Naive thymus-derived CD4-positive, alpha-beta T cell (primary cell): ENCODE measurements around the gene SPRR1B. TPM values are rescaled to one million over a fixed set of nuclear protein-coding genes. Genes with fewer than 3 reads are reported as not detected.
"Not testable (repeated sequence)": the region's sequence is repeated elsewhere in the genome, so short reads cannot be mapped to it uniquely, and the experiment has no call there.

ENCODE experiments used
- ATAC-seq: fragments of 150-1000 bp; cut with Tn5 transposase; 2 replicates; pipeline ENCODE4 v1.10.0; 2021; ENCODE audit warnings: mild to moderate bottlenecking, moderate library complexity
- CTCF ChIA-PET: fragments of 350-600 bp; sonication (Branson Sonifier 250); formaldehyde crosslinking; loops from one replicate; lab custom pipeline; 2021; ENCODE audit warnings: antibody characterized with exemption; lab: Charles Lee
- POLR2A ChIA-PET: fragments of 350-600 bp; sonication (Branson Sonifier 250); formaldehyde crosslinking; loops from one replicate; lab custom pipeline; 2021; ENCODE audit warnings: antibody characterized with exemption, inconsistent platforms; lab: Charles Lee
- DNase-seq, 9 donors: peaks; one replicate each; pipeline versions ENCODE4 v3.0.0 to v3.0.0-alpha.2; 2020 to 2022; ENCODE audit warnings: mixed read lengths in 1 of 9
- H3K27ac ChIP-seq: one replicate; pipeline ENCODE4 v1.7.0; 2013; ENCODE audit warnings: mild to moderate bottlenecking, low read depth, low read length, moderate library complexity
- H3K27me3 ChIP-seq, 2 donors: one replicate each; pipeline ENCODE4 v1.7.0; 2013; ENCODE audit warnings: low read length in 2 of 2, mild to moderate bottlenecking in 2 of 2, moderate library complexity in 2 of 2; ENCODE audit not compliant: control insufficient read depth in 2 of 2, insufficient read depth in 2 of 2
- H3K36me3 ChIP-seq, 3 experiments: 1 replicate in 2 of 3; 2 replicates in 1 of 3; pipeline ENCODE4 v1.7.0; 2013; ENCODE audit warnings: low read length in 3 of 3, mild to moderate bottlenecking in 3 of 3, moderate library complexity in 1 of 3; ENCODE audit not compliant: insufficient read depth in 3 of 3, control insufficient read depth in 2 of 3
- H3K4me1 ChIP-seq, 2 donors: one replicate each; pipeline ENCODE4 v1.7.0; 2013; ENCODE audit warnings: low read length in 2 of 2, mild to moderate bottlenecking in 2 of 2, moderate library complexity in 1 of 2; ENCODE audit not compliant: control insufficient read depth in 2 of 2, insufficient read depth in 2 of 2
- H3K4me3 ChIP-seq: 2 replicates; pipeline ENCODE4 v1.7.0; 2013; ENCODE audit warnings: mild to moderate bottlenecking, low read length
- H3K9me3 ChIP-seq, 3 experiments: 1 replicate in 2 of 3; 2 replicates in 1 of 3; pipeline ENCODE4 v1.7.0; 2013; ENCODE audit warnings: low read length in 3 of 3; ENCODE audit not compliant: control insufficient read depth in 2 of 3
- H3K27ac Mint-ChIP-seq, 9 donors: one replicate each; pipeline ENCODE4 v1.8.0; 2020 to 2022; ENCODE audit warnings: mixed read lengths in 9 of 9, mild to moderate bottlenecking in 8 of 9, moderate library complexity in 5 of 9, inconsistent platforms in 2 of 9
- H3K27me3 Mint-ChIP-seq, 5 donors: one replicate each; pipeline ENCODE4 v1.8.0; 2021 to 2022; ENCODE audit warnings: mixed read lengths in 5 of 5, mild to moderate bottlenecking in 1 of 5
- H3K36me3 Mint-ChIP-seq, 5 donors: one replicate each; pipeline ENCODE4 v1.8.0; 2020 to 2022; ENCODE audit warnings: mixed read lengths in 5 of 5, mild to moderate bottlenecking in 3 of 5, inconsistent platforms in 1 of 5
- H3K4me1 Mint-ChIP-seq, 7 donors: one replicate each; pipeline ENCODE4 v1.8.0; 2020 to 2022; ENCODE audit warnings: mixed read lengths in 7 of 7, mild to moderate bottlenecking in 3 of 7, inconsistent platforms in 1 of 7
- H3K4me3 Mint-ChIP-seq, 10 donors: one replicate each; pipeline ENCODE4 v1.8.0; 2020 to 2022; ENCODE audit warnings: mild to moderate bottlenecking in 10 of 10, mixed read lengths in 10 of 10, moderate library complexity in 6 of 10, inconsistent platforms in 2 of 10
- H3K9me3 Mint-ChIP-seq, 11 donors: one replicate each; pipeline ENCODE4 v1.8.0; 2020 to 2022; ENCODE audit warnings: mixed read lengths in 11 of 11, mild to moderate bottlenecking in 4 of 11, inconsistent platforms in 1 of 11, moderate library complexity in 1 of 11
- intact Hi-C, 2 donors: fragments of 100-400 bp; cut with micrococcal nuclease; formaldehyde crosslinking; loops; one replicate each; pipeline ENCODE4 v1.15.1; 2023
- polyA plus RNA-seq, 2 donors: library from polyadenylated mRNA; unstranded; fragments of 300-500 nt; fragmentation: Illumina TruSeq; gene quantifications; one replicate each; pipeline ENCODE4 v1.2.3, GENCODE V29; 2021
- total RNA-seq, 6 experiments: library from RNA in 5 of 6; stranded (reverse) in 5 of 6; gene quantifications; 1 replicate in 5 of 6; 2 replicates in 1 of 6; pipeline ENCODE4 v1.2.3 and lab custom pipeline; 2021 to 2026

The SPRR1B gene
- total and polyA plus RNA-seq, 7 experiments from 2014 or later: not detected

DNA sequence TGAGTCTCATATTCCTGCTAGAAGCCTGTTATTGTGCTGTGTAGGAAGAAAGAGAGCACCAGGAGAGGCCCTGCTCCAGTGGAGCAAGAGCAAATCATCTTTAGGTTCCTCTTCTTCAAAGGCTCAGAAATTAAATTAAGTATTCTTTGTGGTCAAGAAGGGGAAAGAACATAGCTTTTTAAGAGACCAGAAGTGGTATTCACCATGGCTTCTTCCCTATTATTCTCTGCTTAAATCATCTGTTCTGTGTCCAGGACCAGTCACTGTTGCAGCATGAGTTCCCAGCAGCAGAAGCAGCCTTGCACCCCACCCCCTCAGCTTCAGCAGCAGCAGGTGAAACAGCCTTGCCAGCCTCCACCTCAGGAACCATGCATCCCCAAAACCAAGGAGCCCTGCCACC is 1.1 kb downstream of the SPRR1B start:
- no peaks in the 10 kb centered on the region for H3K36me3 ChIP-seq
- no peaks in the 10 kb centered on the region for H3K4me1 ChIP-seq
- Mint-ChIP-seq H3K4me3 (no peak overlapping the region), H3K4me1 (no peaks in the 10 kb centered on the region), H3K9me3 (peaks cover 0 to 10% (median 1%) of the 10 kb centered on the region in 11 donors), H3K27ac (no peak overlapping the region), H3K27me3 (peaks cover 2 to 32% (median 22%) of the 10 kb centered on the region in 5 donors), H3K36me3 (no peaks in the 10 kb centered on the region)
- ChIA-PET CTCF (no interaction called here), POLR2A (no interaction called here)
- DNase-seq (no peak), ATAC-seq (no peak)
- H3K4me3 ChIP-seq: no peak overlapping the region
- intact Hi-C loops: no loop called here
- no peaks in the 10 kb centered on the region for H3K9me3 ChIP-seq
- H3K27ac ChIP-seq: no peak overlapping the region
- no peaks in the 10 kb centered on the region for H3K27me3 ChIP-seq

DNA sequence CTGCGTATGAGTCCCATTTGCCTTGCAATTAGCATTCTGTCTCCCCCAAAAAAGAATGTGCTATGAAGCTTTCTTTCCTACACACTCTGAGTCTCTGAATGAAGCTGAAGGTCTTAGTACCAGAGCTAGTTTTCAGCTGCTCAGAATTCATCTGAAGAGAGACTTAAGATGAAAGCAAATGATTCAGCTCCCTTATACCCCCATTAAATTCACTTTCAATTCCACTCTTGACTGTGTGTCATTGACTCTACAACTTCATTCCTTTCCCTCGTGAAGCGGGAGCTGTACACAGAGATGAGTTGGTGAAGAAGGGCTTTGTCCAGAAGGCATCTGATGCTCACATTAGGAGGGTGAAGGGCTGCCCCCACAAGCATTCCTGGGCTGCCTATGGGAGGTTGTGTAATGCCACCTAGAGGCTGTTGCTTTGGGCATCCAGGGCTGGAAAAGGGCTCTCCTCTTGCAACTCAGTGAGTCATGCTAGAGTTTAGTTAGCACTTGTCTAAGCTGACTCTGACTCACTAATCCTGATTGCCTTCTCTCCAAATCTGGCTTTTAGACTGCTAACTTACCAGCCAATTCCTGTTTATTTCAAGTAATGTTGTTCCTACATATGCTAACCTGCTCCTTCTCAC is 1.8 kb downstream of the SPRR1B start:
- no peaks in the 10 kb centered on the region for H3K9me3 ChIP-seq
- H3K4me1 Mint-ChIP-seq: no peaks in the 10 kb centered on the region
- POLR2A ChIA-PET: no interaction called here
- no peak overlapping the region for H3K4me3 ChIP-seq
- no peak overlapping the region for H3K27ac ChIP-seq
- no peak for DNase-seq
- no peaks in the 10 kb centered on the region for H3K36me3 Mint-ChIP-seq
- H3K27me3 Mint-ChIP-seq: peaks cover 2 to 35% (median 29%) of the 10 kb centered on the region in 5 donors
- no peak overlapping the region for H3K4me3 Mint-ChIP-seq
- CTCF ChIA-PET: no interaction called here
- intact Hi-C loops: no loop called here
- H3K36me3 ChIP-seq: no peaks in the 10 kb centered on the region
- no peaks in the 10 kb centered on the region for H3K27me3 ChIP-seq
- H3K27ac Mint-ChIP-seq: peak overlapping the region in 1 of 9 donors; percentile 17
- peaks cover 0 to 10% (median 1%) of the 10 kb centered on the region in 11 donors for H3K9me3 Mint-ChIP-seq
- no peaks in the 10 kb centered on the region for H3K4me1 ChIP-seq
- no peak for ATAC-seq

DNA sequence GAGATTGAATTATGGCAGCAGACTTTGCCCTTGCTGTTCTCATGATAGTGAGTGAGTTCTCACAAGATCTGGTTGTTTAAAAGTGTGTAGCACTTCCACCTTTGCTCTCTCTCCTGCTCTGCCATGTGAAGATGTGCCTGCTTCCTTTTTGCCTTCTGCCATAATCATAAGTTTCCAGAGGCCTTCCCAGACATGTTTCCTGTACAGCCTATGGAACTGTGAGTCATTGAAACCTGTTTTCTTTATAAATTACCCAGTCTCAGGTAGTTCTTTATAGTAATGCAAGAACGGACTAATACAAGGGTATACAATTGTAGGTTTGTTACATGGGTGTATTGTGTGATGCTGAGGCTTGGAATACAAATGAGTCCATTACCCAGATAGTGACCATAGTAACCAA is 4.2 kb downstream of the SPRR1B start:
- Mint-ChIP-seq H3K27ac (no peak overlapping the region), H3K4me1 (no peaks in the 10 kb centered on the region), H3K9me3 (peaks cover 0 to 4% (median 0%) of the 10 kb centered on the region in 11 donors), H3K27me3 (peaks cover 7 to 40% (median 38%) of the 10 kb centered on the region in 5 donors), H3K4me3 (no peak overlapping the region), H3K36me3 (no peaks in the 10 kb centered on the region)
- H3K4me1 ChIP-seq: no peaks in the 10 kb centered on the region
- H3K4me3 ChIP-seq: no peak overlapping the region
- POLR2A ChIA-PET: no interaction called here
- H3K9me3 ChIP-seq: no peaks in the 10 kb centered on the region
- CTCF ChIA-PET: no interaction called here
- H3K27me3 ChIP-seq: no peaks in the 10 kb centered on the region
- no peak for ATAC-seq
- intact Hi-C loops: no loop called here
- no peak for DNase-seq
- no peaks in the 10 kb centered on the region for H3K36me3 ChIP-seq
- H3K27ac ChIP-seq: no peak overlapping the region

DNA sequence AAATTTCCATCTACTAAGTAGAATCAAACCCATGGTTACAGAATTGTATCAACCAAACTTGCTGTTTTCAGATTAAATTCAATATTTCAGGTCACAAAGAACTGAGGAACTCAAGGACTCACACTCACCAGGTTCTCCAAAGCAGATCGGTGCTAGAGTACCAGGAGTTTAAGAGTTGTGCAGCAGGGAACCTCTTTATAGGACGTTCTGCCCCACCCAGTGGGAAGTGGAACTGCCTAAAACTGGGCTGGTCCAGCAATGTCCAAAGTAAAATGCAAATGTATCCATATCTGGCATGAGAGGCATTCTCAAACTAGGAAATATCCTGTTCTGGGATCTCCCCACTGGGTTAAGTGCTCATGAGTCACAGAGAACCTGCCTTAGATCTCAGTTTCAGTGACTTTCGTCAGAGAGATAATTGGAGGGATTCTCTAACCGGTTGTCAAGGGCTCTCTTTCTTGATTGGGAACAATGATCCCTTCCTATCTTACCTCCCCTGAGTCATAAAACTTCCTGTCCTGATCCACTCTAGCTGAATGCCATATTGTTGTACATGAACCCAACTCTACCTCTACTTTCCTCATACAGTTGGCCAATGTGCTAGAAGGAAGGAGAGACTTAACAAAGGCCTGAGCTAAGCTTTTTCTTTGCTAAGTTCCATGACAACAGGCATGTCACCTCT is 10.1 kb downstream of the SPRR1B start, which contains the start of gene SPRR2D:
TSS of gene SPRR2D (minus strand) at position 171 of the 682 bp plus-strand sequence. CDS start 774 bp downstream, outside the sequence.
- ATAC-seq (no peak), DNase-seq (no peak)
- H3K27ac Mint-ChIP-seq: no peak within 1 kb of the TSS
- intact Hi-C loops: no loop called here
- no peak within 1 kb of the TSS for H3K27ac ChIP-seq
- ChIA-PET CTCF (no interaction called here), POLR2A (no interaction called here)
- peaks cover 24 to 61% (median 51%) of the 10 kb centered on the region in 5 donors for H3K27me3 Mint-ChIP-seq
- no peaks in the 10 kb centered on the region for H3K4me1 ChIP-seq
- H3K9me3 ChIP-seq: no peaks in the 10 kb centered on the region
- peaks cover 0 to 4% (median 0%) of the 10 kb centered on the region in 11 donors for H3K9me3 Mint-ChIP-seq
- no peak within 1 kb of the TSS for H3K4me3 ChIP-seq
- H3K4me1 Mint-ChIP-seq: no peaks in the 10 kb centered on the region
- H3K4me3 Mint-ChIP-seq: no peak within 1 kb of the TSS
- no peaks in the 10 kb centered on the region for H3K36me3 ChIP-seq
- no peaks in the 10 kb centered on the region for H3K36me3 Mint-ChIP-seq
- H3K27me3 ChIP-seq: no peaks in the 10 kb centered on the region

DNA sequence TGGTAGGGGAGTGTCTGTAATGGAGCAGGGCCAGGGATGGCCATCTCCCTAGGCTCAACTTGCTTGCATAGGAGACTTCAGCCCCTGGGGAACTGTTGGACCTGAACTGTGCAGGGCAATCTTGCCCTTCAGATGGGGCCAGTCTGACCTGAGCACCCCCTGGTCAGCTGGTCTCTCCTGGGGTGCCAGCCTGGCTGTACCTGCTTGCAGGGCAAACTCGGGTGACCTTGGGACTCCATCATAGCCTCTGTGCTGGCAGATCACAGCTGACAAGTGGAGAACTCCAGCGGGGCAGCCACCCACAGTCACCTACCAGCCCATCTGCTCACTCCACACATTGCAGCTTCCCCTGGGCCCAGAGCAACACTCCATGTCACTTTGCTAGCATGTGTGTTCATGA is 18.2 kb downstream of the SPRR1B start:
- DNase-seq (no peak), ATAC-seq (no peak)
- CTCF ChIA-PET: no interaction called here
- H3K4me1 Mint-ChIP-seq: no peaks in the 10 kb centered on the region
- H3K27me3 Mint-ChIP-seq: peaks cover 24 to 63% (median 55%) of the 10 kb centered on the region in 5 donors
- Histone ChIP-seq H3K9me3 (no peaks in the 10 kb centered on the region), H3K4me1 (no peaks in the 10 kb centered on the region), H3K36me3 (no peaks in the 10 kb centered on the region), H3K27ac (no peak overlapping the region), H3K27me3 (no peaks in the 10 kb centered on the region), H3K4me3 (no peak overlapping the region)
- no peaks in the 10 kb centered on the region for H3K36me3 Mint-ChIP-seq
- no peak overlapping the region for H3K4me3 Mint-ChIP-seq
- H3K27ac Mint-ChIP-seq: no peak overlapping the region
- H3K9me3 Mint-ChIP-seq: peaks cover 0 to 16% (median 1%) of the 10 kb centered on the region in 11 donors
- POLR2A ChIA-PET: no interaction called here
- intact Hi-C loops: no loop called here

DNA sequence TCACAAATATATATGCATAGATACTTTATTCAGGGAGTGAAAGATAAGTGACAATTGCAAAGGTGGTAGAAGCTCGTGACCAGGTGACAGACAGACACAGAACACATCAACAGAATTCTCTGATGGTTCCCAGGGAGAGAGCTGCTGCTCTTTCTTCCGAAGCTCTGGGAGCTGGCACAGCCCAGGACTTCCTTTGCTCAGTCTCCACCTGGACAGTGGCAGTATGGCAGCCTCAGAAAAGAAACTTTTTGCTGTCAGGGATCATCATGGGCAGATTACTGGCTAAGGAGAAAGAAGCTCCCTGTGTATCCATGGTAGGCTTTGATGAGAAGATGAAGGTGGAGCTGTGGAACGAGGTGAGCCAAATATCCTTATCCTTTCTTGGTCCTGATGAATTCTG is 25.1 kb downstream of the SPRR1B start:
- H3K4me1 Mint-ChIP-seq, CTCF ChIA-PET, H3K4me1 ChIP-seq, H3K27me3 ChIP-seq, DNase-seq, H3K9me3 ChIP-seq, H3K27ac Mint-ChIP-seq, H3K4me3 Mint-ChIP-seq, H3K36me3 Mint-ChIP-seq, H3K36me3 ChIP-seq, H3K4me3 ChIP-seq, ATAC-seq, POLR2A ChIA-PET, H3K27ac ChIP-seq, intact Hi-C loops, H3K9me3 Mint-ChIP-seq: not testable (repeated sequence)
- H3K27me3 Mint-ChIP-seq: peaks cover 30 to 72% (median 44%) of the 10 kb centered on the region in 5 donors

DNA sequence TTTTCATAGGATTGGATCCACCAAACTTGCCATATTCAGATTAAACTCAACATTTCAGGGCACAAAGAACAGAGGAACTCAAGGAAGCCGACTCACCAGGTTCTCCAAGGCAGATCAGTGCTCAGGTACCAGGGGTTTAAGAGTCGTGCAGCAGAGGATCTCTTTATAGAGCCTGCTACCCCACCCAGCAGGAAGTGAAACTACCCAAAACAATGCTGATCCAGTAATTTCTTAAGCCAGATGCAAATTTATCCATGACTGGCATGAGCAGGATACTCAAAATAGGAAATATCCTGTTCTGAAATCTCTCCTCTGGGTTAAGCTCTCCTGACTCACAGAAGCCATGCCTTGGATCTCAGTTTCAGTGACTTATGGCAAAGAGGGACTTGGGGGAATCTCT is 26.4 kb downstream of the SPRR1B start, which contains the start of gene SPRR2A:
TSS of gene SPRR2A (minus strand) at position 138 of the 400 bp plus-strand sequence. CDS start 777 bp downstream, outside the sequence.
- H3K36me3 Mint-ChIP-seq: no peaks in the 10 kb centered on the region
- intact Hi-C loops: no loop called here
- H3K4me1 ChIP-seq: no peaks in the 10 kb centered on the region
- peaks cover 0 to 7% (median 0%) of the 10 kb centered on the region in 11 donors for H3K9me3 Mint-ChIP-seq
- no peak for DNase-seq
- no peak within 1 kb of the TSS for H3K27ac ChIP-seq
- H3K27me3 ChIP-seq: no peaks in the 10 kb centered on the region
- peaks cover 0 to 1% (median 0%) of the 10 kb centered on the region in 7 donors for H3K4me1 Mint-ChIP-seq
- ChIA-PET POLR2A (no interaction called here), CTCF (no interaction called here)
- no peak within 1 kb of the TSS for H3K27ac Mint-ChIP-seq
- H3K4me3 ChIP-seq: no peak within 1 kb of the TSS
- ATAC-seq: no peak
- H3K27me3 Mint-ChIP-seq: peaks cover 29 to 68% (median 45%) of the 10 kb centered on the region in 5 donors
- H3K9me3 ChIP-seq: no peaks in the 10 kb centered on the region
- no peak within 1 kb of the TSS for H3K4me3 Mint-ChIP-seq
- H3K36me3 ChIP-seq: no peaks in the 10 kb centered on the region
